ENCODE results near the gene DTNB.

DTNB gene

DNA sequence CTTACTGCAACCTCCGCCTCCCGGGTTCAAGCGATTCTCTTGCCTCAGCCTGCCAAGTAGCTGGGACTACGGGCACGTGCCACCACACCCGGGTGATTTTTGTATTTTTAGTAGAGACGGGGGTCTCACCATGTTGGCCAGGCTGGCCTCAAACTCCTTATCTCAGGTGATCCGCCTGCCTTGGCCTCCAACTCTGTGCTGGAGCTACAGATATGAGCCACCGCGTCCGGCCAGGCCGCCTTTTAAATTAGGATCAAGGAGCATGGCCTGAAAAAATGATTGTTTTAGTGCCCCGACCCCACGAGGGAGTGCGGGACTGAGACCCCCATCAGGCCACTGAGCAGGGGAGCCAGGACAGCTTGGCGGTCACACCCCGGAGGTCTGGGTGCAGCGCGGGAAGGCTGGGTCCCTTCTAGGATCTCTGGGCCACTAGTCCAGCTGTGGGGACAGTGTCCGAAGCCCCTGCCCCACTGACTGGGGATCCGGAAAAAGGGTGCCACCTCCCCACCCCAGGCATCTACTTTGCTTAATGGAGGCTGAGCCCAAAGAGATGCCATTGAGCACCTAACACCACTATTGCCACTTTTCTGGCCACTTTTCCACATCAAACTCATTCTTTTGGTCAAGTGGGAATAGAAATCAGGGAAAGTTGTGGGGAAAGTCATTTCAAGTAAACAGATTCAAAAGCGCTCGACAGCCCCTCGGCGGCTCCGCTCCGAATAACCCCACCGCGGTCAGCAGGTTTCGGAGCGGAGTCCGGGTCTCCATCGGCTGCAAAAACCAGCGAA lies 311.9 kb downstream of the DTNB start:
- DNase-seq: no peak

DNA sequence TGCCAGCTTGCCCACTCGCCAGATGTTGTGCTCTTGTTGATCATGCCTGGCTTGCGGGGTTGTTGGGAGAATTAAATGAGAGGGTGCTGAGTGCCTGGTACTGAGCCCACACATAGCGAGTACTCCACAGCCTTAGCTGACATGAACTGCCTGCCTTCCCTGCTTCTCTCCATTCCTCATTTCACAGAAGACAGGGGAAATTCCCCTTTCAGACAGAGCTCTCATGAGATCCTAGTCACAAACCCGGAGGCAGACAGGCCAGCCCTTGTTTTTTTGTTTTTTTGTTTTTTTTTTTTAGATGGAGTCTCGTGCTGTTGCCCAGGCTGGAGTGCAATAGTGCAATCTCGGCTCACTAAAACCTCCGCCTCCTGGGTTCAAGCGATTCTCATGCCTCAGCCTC lies 314.5 kb downstream of the DTNB start:
- DNase-seq: no peak

DNA sequence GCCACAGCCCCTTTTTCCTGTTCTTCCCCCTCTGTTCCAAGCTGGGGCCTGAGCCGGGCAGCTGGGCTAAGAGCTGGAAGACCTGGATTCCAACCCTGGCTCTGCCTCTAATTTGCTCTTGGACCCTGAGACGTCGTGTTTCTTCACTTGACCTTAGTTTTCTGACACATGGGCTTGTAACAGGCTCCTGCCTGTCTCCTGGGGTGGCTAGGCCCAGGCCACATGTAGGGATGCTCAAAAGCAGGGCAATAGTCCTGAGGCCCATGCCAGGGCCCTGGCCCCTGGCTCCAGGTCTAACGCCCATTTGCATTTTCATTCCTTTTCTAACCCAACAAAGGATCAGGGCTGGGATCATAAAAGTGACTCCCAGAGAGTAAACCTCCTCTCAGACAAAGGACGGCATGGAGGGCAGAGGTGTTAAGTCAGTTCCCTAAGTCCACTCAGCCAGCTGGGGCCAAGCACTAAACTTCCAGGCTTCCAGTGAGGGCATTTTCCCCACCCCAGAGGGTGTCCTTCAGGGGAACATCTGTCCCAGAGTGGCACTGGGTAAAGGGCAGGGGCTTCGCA lies 315.0 kb downstream of the DTNB start:
- DNase-seq: no peak

DNA sequence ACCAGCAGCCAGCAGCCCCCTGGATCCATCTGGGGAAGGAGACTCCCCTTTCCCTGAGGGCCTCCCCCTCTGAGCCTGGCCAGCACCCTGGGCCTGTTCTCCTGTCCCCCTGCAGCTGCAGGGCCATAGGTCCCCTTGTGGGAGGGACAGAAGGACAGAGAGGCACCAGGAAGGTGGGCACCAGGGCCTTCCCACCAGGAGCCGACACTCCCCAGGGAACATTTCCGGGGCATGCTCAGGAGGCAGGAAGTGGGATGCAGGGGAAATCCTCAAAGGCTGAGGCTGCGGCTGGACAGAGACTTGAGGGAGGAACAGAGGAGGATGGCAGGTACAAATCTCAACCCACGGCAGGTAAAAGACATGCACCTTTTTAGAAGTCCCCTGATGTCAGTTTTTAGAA lies 317.3 kb downstream of the DTNB start:
- DNase-seq: no peak

DNA sequence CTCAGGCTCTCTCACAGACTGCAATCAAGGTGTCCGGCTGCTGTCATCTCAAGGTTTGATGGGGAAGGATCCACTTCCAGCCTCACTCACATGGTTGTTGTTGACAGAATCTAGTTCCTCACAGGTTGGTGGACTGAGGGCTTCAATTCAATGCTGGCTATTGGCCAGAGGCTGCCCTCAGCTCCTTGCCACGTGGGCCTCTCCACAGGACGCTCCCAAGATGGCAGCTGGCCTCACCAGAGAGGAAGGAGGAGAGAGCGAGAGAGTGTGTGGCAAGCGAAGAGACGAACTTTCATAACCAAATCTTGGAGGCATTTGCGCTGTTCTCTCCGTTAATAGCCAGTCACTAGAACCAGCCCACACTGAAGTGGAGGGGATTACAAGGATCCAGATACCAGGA lies 318.1 kb downstream of the DTNB start:
- no peak for DNase-seq

DNA sequence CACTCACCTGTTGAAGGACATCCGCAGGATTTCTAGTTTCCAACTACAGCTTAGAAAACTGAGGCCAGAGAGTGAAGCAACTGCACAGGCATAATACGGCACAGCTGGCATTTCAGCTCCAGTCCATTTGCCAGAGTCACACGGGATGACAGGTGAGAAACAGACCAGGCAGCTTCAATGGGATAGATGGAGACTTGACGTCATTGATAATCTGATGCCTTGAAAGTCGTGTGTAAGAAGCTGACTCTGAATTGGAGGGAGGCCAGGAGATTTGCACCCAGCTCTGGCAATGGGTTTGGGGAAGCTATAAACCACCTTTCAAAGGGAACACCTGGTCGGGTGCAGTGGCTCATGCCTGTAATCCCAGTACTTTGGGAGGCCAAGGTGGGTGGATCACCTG lies 319.3 kb downstream of the DTNB start:
- peak; percentile 82 for DNase-seq

DNA sequence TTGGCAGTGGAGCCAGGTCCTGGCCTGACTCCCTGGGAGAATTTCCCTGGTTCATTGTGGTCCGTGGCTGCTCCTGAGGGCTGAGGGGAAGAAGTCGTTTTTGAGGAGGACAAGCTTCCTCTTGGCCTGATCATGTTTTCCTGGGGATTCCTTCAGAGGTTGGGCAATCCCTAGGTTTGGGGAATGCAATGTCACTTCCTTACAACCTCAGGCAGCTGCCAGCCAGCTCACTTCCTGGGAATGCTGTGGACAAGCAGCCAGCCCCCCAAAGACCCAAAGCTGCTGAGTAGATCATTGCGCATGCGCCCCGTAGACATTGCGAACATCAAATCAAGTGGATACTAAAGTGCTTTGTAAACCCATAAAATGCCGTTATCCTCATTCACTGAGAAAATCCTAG lies 324.0 kb downstream of the DTNB start:
- DNase-seq: no peak

DNA sequence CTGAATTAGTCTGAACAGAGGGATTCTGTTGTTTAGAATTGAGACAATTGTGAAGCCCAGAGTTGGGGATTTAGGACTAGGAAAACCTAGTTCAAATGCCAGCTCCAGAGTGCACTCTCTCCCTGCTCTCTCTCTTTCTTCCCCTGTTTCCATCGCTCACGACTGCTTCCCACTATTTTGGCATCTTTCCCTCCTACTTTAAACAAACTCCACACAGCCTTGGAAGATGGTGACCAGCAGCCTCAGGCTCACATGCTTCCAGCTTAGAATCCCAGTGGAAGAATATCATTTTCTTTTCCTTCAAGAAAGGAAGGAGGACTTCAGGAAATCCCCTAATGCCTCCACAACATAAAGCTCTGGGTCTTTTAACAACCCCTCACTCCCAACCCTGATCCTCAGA lies 325.5 kb downstream of the DTNB start:
- no peak for DNase-seq

DNA sequence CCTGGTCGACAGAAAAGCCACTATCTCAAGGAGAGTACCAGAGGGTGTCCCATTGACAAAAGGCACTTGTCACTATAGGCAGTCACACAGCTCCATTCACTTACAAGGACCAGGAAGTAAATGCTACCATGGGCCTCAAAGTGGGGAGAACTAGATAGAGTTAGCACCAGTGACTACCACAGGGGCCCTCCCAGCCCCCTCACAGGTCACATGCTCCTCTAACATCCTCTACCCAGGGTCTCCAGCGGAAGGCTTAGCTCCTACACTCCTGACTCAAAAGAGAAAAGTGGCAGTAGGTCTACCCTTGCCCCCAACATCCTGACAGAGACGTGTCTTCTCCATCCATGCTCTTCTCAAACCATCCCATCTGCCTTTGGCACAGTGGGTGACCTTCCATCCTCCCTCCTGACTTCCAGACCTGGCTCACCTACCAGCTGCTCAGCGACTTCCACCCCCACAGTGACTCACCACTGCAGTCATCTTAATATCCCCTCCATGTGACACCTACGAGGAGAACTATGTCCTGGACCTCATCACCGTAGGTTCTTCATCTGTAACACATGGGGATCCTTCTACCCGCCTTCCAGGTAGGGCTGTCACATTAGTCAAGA lies 326.1 kb downstream of the DTNB start:
- no peak for DNase-seq

DNA sequence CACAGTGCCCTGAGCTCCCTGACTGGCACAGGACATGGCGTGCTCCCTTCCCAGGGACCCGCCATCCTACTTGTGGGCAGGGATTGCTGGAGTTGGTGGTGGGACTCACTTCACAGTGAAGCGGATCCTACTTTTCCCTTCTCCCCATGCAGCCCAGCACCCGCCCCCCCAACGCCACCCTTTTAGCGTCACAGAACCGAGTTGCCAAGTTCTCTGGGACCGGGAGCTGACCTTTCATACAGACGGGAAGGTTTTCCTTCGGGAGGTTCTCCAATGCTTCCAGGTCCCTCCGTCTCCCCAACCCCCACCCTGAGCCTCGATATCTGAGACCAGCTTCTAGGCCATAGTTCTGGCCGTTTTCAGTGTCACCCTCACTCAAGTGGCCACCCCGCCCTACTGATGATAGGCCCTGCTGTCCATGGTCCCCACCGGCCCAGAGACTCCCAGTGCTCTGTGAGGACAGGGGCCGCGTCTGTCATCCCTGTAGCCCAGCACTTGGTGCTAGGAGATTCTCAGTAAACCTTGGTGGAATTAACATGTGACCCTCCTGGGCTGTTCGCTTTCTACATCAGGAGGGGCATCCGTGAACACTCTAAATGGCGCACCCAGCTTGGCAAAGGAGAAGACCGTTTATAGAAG lies 330.1 kb downstream of the DTNB start:
- DNase-seq: no peak

DNA sequence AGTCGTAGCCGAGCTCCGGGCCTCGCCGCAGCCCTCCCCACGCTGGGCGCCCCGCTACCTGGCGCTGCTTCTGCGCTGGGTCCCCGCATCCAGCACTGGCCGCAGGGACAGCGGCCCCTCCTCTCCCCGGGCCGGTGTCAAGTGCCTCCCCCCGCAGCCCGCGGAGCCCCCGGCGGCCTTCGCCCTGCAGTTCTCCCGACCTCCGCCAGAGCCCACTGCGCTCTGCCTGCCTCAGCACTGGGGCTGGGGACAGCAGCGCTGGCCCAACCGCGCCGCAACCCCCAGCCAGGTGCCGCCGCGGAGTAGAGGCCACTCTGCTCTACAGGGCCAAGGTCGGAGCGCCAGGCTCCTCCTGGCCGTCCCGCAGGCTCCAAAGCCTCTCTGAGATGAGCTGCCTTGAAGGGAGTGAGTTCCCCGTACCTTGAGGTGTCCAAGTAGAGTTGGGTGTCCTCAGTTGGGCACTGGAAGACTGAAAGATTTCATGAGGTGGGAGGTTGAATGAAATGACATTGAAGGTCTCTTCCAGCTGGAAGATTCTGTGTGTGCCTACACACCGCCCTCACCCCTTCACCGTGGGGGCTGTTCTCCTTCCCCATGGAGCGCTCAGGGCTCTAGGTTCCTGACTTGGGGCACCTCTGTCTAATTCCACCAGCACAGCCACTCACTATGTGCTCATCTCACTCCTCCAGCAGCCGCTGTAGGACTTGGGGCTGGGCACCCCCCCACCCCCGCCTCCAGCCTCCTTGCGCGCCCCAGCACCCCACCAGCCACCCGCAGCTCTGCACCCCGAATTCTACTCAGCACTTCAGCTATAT lies 330.8 kb downstream of the DTNB start:
- peak; percentile 67 for DNase-seq

DNA sequence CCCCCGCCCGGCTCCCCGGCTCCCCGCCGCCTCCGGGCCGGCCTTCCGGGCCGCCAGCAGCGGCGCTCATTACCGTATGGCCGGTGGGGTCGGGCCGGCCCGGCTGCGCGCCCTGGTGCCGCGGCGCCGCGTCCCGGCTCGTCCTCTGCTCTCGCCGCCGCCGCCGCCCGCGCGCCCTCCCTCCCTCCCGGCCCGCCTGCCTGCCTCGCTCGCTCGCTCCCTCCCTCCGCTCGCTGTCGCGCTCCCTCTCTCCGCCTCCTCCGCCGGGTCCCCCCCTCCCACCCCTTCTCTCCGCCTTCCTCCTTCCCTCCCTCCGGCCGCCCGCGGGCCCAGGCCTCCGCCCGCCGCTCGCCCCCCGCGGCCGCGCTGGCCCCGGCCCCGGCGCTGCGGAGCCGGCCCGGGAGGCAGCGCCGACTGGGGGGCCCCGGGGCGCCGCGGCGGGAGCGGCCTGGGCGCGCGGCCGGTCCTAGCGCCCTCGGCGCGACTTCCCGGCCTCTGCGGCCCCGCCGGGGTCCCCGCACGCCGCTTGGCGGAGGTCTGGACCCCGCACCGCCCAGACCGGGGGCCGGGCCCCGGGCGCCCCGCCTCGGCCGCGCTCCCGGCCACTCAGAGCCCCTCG lies 331.5 kb downstream of the DTNB start, which contains the start of gene DNMT3A:
Gene DNMT3A, minus strand, starts transcription at position 173 of the 619 bp plus-strand sequence. CDS start 27,941 bp downstream, outside the sequence.
- peak; percentile 45 for DNase-seq

DNA sequence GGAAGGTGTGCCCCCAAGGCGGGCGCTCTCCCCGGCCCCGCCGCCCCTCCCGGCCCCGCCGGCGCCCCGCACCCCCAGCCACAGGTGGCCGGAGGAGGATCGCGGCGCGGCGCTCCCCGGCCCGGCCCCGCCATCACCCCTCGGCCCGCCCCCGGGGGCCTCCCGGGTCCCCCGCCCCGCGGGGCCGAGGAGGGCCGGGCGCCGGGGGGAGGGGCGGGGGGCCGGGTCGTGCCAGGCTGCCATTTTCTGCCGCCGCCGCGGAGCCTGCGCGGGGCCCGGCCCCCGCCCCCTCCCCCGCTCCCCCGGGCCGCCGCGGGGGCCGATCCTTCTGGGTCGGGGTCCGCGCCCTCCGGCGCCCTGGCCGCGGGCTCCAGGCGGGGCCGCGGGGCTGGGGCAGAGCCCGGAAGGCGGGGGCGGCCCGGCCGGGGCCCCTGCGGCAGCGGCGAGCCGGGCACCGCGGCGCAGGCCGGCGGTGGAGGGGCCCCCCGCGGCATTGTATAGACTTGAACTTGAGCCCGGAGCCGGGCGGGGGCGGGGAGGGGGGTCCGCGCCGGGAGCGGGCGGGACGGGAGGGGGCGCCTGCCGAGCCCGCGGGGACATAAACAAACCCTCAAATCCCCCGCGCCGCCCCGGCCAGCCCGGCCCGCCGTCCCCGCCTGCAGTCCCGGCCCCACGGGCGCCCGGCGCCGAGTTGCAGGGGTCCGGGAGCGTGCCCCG lies 332.2 kb downstream of the DTNB start:
- peak; percentile 35 for DNase-seq

DNA sequence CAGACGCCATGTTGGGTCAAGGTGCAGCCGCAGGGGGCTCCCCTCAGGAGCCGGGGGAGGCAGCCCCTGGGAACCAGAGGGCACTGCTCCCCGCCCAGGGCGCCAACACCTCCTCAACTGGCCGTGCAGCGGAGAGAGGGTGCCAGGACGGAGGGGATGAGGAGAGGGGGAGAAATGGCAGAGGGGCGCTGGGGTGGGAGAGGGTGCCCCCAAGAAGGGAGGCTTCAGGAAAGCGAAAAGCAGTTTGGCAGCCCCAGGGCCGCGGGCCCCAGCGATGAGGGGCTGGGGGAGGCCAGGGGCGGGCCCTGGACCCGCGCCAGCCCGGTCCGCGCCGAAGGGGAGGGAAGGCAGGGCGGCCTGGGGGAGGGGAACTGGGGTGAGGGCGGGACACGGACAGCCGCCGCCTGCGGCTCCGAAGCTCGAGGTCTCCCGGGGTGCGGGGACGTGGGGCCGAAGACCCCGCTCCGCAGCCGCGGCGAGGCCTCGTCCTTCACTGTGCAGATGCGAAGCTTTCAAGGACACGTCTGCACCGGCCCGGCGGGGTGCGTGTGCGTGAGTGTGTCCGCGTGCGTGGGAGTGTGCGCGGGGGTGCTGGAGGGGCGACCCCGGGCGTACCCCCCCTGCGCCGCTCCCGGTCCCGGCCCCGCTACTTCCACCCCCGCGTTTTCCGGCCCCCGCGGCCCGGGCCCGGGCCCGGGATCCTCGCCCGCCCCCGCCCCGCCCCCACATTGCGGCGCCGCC lies 333.0 kb downstream of the DTNB start:
- DNase-seq: peak; percentile 68

DNA sequence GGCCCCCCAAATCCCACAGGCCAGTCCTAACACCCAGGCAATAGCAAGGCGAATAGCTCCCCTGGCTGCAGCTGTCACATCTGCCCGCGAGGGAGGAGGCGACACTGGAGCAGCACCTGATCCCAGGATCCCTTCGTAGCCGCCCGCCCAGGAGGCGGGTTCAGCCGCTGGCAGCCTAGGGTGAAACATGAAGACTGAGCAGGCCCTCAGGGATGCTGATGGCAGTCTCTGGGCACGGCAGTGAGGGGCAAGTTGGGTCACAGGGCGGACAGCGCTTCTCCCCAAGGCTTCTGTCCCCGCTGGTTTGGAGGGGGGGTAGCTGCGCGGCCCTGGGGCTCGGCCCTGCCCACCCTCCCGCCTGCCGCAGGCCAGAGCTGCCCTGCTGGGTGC lies 333.6 kb downstream of the DTNB start:
- peak; percentile 93 for DNase-seq

DNA sequence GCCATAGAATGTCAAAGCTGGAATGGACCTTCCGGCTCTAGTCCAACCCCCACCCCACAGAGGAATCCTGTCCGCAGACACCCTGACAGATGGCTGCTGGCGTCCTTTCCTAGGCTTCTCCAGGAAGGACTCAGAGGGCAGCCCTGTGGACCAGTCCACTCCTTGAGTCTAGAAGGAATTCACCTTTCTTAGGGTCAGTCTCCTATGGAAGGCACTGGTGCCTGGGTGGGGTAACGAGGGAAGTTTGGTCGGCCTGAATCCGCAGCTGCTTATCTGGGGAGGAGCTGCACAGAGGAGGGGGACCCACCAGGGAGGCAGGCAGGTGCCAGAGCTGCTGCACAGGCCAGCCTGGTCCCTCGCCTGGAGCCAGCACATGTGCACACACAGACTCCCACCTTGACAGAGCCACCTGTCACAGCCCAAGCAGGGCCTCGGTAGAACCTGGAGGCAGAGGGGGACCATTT lies 334.1 kb downstream of the DTNB start:
- peak; percentile 92 for DNase-seq

DNA sequence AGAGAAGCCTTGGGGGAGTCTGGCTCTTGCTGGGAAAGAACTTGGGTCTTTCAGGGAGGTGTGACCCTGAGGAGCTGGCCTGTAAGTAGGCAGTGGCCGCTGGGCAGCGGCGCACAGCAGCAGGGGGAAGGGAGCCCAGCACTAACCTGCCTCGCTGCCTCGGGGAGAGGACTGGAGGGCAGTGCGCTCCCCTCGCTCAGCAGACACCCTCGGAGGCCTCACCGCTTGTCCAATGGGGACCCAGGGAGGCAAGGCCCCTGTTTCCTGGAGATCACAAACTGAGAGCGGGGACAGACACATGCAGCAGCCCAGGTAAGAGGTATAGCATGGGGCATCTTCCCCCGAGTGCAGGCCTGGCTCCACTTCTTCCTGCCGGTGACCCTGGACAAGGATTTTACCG lies 335.0 kb downstream of the DTNB start:
- DNase-seq: no peak

DNA sequence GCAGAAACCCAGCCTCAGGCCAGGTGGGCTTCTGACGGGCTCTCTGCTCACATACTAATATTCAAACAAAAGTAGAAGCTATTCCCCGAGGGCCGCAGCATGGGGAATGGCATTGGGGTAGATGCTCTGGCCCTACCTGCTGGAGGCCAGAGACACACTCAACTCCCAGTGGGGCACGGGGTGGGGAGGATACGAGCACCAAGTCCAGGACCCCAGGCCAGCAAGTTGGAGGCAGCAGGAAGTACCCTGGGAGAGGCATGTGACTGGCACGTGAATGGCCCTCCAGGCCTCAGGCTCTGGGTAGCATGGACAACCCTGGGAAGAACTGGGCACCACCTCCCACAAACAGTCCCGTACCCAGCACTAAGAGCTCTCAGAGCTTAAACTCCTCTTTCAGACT lies 335.5 kb downstream of the DTNB start:
- DNase-seq: no peak

DNA sequence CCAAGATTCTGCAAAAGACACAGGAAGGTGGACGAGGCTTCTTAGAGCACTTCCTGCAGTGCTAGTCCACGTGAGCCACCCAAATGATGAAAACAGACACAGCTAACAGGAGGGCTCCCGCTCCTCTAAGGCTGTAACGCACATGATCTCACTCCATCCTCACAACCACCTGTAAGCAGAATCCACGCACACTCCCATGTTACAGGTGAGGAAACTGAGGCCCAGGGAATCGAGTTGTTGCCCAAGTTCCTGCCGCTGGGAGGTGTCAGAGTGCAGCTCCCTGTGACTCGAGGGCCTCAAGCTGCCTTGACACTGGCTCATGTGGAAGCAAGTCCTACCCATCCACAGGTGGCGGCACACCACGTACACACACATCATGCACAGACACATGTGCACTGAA lies 336.1 kb downstream of the DTNB start:
- DNase-seq: no peak

DNA sequence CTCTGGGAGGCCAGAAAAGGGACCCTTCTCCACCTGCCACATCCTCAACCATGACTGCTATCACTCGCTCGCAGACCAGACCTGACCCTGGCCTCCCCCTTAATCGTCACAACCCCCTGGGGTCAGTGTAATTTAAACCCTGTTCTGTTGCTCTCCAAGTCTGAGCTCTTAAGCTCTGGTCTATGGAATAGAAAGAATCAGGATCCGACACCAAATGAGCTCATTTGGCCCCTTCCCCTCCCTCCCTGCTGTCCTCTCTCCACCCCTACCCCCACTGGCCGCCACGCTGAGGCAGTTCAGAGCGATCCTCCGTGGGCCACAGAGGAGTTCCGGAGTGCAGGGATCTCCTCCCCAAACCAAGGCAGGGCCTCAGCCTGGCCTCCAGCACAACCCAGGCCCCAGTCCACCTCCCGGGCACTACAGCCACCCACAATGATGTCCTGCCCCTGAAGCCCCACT lies 337.0 kb downstream of the DTNB start:
- DNase-seq: no peak

DNA sequence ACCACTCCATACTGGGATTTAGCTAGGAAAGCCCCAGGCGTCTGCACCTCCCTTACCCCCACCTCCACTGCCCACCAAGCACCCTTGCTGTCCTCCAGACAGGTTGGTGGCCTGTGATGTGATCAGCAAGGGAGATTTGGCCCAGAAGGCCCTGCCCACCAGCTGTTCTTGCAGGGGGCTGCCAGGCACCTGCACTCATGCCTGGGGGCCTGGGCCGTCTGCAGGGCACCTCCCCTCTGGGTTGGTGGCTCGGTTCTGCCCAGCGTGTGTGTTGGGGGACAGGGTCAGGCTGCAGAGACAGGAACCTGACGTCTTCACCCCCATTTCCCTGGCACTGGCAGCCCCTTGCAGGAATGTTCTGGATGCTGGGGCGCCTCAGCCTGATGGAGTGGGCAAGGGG lies 337.4 kb downstream of the DTNB start:
- no peak for DNase-seq

Measured in NCI-H2171 treated with DMSO at 0.1 percent for 48 hours (cell line).